Measurements from ENCODE around the gene CHST11.

Gene CHST11

DNA sequence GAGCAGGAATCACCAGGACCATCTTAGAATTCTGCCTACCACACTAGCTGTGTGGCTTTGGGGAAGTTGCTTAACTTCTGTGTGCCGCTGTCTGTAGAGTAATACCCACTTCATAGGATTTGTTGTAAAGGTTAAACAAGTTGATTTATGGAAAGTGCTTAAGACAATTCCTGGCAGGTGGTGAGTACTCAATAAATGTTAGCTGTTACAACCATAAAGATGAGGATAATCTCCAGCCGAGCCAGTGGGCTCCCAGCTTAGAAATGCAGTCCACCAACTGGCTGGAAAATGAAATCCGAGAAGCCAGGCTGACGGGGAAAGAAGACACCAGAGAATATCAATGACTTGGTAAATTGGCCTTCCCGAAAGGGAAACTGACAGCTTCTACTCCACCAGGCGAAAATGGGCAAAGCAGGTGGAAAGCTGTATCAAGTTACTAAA lies 173.5 kb downstream of the CHST11 start:
- DNase-seq (ENCODE audit: low spot score) = no peak

GRCh38 chr12:104631867-104632266 lies 175.1 kb downstream of the CHST11 start:
- DNase-seq (ENCODE audit: low spot score) = no peak

GRCh38 chr12:104632724-104633201 lies 176.0 kb downstream of the CHST11 start:
- no peak for DNase-seq (ENCODE audit: low spot score)

GRCh38 chr12:104634044-104634443 lies 177.3 kb downstream of the CHST11 start:
- no peak for DNase-seq (ENCODE audit: low spot score)

DNA sequence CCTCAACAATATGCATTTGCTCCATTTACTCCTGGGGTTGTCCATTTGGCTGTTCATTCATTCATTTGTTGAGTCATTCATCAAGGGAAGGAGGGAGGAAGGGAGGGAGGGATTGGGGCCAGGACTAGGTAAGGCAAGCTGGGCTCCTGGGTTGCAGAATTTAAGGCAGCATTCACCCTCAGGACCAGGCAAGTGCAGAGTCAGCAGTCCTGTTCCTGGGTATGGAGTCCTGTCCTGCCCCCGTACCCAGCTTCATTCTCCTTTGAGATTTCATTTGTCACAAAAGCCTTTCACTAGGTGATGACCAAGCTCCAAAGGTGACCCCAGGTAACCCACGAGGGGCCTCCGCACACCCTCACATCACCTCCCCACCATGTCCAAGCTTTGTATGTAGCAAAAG lies 178.1 kb downstream of the CHST11 start:
- no peak for DNase-seq (ENCODE audit: low spot score)

DNA sequence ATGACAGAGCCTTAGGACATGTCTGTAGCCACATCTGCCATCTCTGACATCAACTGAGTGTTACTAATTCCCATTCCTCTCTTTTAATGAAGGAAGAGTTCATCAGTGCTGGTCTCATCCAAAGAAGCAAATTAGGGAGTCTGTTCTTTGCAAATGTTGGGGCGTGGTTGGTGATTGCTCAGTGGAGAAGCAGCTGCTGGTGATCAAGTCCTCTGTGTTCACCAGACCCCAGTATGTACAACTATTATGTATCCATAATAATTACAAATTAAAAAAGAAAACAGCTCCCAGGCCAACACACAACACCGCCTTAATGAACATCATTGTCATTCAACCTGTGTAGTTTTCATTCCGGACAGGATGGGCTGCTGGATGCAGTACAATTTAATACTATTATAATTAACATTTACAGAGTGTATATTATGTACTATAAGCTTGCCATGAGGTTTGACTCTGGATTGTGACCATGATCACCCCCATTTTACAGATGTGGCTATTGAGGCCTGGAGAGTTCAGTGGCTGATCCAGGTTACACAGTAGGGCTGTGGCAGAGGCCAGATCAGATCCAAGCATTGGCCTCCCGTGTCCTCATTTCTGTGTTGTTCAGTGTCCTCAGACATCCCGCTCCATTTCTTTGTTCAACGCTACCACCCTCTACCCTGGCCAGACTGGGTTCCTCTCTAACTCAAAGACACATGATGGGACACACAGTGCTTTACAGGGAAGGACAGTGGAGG lies 179.0 kb downstream of the CHST11 start:
- DNase-seq (ENCODE audit: low spot score) = no peak

DNA sequence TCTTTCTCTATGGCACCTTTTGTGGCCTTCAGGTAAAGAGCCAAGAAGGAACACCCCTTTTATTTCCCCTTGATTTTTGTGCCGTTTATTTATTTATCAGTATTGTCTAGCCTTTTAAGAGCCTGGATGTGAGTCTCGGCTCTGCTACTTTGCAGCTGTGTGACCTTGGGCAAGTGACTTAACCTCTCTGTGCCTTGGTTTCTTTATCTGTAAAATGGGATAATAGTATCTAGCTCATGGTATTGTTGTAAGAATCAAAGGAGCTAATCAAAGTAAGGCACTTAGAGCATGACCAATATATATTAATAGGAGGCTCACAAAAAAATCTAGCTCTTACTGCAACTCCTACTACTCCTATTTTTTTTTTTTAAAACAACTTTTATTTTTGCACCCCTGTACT lies 179.7 kb downstream of the CHST11 start:
- DNase-seq (ENCODE audit: low spot score) = no peak

DNA sequence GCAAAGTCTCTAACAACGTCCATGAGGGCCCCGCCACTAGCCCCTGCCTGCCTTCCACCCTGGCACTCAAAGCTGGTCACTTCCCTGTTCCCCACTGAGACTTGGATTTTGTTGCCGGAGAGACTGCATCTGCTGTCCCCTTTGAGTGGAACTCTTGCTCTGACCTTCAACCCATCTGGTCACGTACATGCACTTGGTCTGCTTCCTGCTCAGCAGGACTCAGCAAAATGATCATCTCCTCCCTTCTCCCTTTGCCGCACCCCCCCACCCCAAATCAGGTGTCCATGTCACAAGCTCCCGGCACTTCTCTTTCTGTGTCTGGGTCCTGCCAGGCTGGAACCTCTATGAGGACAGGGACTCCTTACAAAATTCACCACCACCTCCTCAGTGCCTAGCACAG lies 180.9 kb downstream of the CHST11 start:
- DNase-seq (ENCODE audit: low spot score) = no peak

DNA sequence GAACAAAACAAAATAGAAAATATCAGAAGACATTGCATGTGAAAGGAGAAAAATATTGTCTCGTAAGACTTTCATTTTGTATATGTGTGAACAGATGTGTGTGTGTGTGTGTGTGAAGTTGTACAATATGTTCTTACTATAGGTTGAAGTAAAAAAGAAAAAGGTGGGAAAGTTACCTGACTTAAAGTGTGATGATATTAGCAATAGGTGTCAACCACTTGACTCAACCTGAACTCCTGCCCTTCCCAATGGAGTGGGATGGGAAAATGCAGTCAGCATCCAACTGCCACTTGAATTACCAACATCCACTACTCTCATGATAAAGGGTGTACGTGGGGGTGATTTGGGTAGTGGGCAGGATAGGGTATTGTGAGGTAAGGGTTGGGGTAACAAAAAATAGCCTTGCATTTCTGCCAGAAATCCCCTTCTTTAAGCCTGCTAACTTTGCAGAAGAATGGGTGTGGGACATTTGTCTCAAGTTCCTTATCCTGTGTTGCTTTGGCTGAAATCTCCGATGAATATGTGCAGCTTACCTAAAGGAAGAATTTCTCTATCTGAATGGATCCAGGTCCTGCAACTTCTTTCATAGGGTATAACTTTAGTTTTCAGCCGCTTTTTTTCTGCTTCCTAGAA lies 181.6 kb downstream of the CHST11 start:
- no peak for DNase-seq (ENCODE audit: low spot score)

GRCh38 chr12:104638851-104639240 lies 182.1 kb downstream of the CHST11 start:
- no peak for DNase-seq (ENCODE audit: low spot score)

- no peak for DNase-seq (ENCODE audit: low spot score)
Measured at GRCh38 chr12:104640956-104641355, 184.2 kb downstream of the CHST11 start.

DNA sequence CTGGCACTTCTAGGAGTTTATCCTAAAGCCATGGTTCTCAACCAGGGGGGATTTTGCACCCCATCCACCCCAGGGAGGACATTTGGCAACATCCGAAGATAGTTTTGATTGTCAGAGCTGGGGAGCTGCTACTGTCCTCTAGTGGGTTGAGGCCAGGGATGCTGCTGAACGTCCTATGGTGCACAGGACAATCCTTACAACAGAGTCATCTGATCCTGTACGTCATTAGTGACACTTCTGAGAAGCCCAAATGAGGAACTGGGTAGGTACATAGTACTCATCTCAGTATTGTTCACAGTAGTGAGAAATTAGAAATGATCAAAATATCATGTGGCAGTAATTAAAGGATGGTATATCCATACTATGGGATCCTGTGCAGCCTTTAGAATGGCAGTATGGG lies 185.1 kb downstream of the CHST11 start:
- no peak for DNase-seq (ENCODE audit: low spot score)

- no peak for DNase-seq (ENCODE audit: low spot score)
Measured at GRCh38 chr12:104643093-104643818, 186.5 kb downstream of the CHST11 start.

DNA sequence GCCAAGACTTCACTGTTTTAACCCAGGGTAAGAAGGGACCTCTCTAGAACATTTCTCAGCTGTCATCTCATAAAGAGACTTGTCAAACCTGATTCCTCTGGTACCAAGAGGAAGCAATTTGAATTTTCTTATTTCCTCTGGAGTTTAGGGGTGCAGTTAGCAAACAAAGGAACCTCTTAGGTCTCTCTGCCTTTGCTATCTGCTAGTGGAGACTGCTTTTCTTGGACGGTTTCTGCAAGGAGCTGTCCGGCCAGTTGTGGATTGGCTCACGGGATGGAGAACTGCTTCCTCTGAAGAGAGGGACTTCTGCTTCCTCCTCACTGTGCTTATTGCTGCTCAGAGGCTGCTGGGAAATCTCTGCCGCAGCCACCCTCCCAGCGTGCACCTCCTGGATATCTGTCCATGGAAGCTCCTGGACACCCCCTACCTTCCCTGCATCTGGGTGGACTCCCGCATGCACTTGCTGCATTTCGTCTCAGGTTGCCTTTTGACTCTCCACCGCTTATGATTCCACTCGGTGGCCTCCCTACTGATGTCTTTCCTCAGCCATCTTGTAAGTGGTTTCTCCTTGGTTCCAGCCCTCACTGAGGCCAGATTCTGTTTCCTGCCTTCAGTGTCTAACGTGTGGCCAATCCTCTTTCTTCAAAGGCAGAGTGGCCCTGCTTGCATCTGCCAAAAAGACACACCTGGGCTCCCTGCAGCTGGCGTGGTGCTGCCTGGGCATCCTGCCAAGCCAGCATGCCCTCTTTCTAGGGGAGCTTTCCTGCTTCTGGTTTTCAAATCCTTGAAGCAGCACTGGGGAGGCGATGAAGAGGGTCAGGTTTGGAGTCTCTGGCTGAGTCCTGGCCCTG lies 187.3 kb downstream of the CHST11 start:
- no peak for DNase-seq (ENCODE audit: low spot score)

GRCh38 chr12:104648756-104649155 lies 192.0 kb downstream of the CHST11 start:
- DNase-seq (ENCODE audit: low spot score) = no peak

DNA sequence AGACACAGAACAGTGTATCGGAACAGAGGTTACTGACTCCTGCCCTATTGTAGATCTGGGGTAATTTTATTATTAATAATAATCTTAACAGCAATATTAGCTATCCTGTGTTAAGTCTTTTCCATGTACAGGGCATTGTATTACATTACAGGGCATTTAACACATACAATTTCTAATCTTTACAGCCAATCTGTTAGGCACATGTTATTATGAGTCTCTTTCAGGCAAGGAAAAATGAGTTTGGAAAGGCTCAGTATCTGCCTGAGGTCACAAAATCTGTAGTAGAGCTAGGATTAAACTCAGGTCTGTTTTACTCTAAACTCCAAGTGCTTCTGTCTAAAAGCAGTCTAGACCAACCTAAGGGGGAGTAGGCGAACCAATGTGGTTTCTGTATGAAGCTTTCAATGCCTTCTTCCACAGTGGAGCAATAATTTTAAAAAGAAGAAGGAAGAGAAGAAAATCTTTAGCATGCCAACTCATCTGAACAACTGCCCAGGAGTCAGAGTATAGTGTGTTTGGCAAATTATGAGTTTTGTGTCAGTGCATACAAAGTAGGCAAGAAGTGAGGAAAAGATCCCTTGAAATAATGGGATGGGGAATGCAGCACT lies 192.6 kb downstream of the CHST11 start:
- no peak for DNase-seq (ENCODE audit: low spot score)

DNA sequence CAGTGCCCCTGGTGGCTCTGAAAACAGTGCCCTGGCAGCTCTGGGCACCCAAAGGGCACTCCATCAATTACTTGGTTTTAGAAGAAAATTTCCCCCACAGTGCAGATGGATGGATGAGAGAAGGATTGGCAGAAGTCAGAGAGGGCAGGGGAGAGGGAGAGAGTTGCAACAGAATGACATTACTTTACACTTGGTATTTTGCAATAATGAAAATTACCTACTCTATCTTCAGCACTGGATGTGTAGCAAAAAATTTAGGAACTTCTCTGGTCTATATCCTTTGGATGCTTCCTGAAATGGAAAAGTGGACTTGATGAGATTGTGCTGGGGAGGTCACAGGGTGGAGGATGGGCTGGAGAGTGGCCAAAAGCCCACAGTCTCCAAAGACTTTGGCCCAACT lies 193.2 kb downstream of the CHST11 start:
- DNase-seq (ENCODE audit: low spot score) = no peak

- no peak for DNase-seq (ENCODE audit: low spot score)
Measured at GRCh38 chr12:104650541-104650940, 193.8 kb downstream of the CHST11 start.

DNA sequence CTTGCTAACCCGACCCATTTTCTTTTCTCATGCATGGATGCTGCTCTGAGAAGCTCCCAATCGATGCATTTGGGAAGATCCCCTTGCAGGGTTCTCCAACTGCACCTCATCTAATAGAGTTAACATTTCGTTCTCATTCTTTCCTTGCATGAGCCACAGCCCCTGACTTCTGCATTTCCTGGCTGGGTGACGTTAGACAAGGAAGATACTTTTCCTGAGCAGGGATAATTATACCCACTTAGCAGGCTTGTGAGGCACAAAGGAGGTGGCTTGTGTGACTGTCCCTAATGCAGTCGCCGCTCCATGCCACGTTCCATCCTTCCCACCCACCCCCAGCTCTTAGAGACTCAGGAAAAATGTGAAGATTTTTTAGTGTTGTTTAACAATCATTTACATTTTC lies 195.1 kb downstream of the CHST11 start:
- DNase-seq (ENCODE audit: low spot score) = no peak

GRCh38 chr12:104652358-104652757 lies 195.6 kb downstream of the CHST11 start:
- DNase-seq (ENCODE audit: low spot score) = no peak

DNA sequence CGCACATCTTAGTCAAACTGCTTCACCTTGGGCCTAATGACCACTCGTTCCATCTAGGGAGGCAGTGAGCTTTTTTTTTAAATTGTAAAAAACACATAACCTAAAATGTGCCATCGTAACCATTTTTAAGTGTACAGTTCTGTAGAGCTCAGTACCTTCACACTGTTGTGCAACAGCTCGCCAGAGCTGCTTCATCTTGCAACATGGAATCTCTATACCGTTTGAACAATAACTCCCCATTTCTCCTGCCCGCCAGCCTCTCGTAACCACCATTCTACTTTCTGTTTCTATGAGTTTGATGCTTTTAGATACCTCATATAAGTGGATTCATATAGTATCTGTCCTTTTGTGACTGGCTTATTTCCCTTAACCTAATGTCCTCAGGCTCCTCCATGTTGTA lies 196.2 kb downstream of the CHST11 start:
- no peak for DNase-seq (ENCODE audit: low spot score)
